HT-29 (cell line): ENCODE measurements around the gene ZFC3H1. TPM values are rescaled to one million over a fixed set of nuclear protein-coding genes. Genes with fewer than 3 reads are reported as not detected.
A peak's percentile ranks its signal among the peaks of the same experiment; 100 is the strongest.

Experiments used
- DNase-seq: peaks from one replicate; pipeline ENCODE4 v3.0.0-alpha.2; 2015; ENCODE audit warnings: low spot score
- total RNA-seq: library from RNA; depleted of rRNA; stranded (reverse); fragments of >200 nt; shearing (Covaris generic); gene quantifications from 2 replicates; pipeline ENCODE4 v1.2.3, GENCODE V29; 2014

Gene ZFC3H1
- total RNA-seq, 1 experiment from 2014 or later: 12.8 TPM

- no peak for DNase-seq
Measured at GRCh38 chr12:71671816-71672215, 8.2 kb upstream of the ZFC3H1 start.

- no peak for DNase-seq
Measured at GRCh38 chr12:71671311-71671710, 7.7 kb upstream of the ZFC3H1 start.

- DNase-seq: no peak
Measured at GRCh38 chr12:71666259-71666658, 2.6 kb upstream of the ZFC3H1 start.

- DNase-seq: peak; percentile 38
Measured at GRCh38 chr12:71665090-71665463, 1.4 kb upstream of the ZFC3H1 start.

GRCh38 chr12:71664411-71665089 lies 902 bp upstream of the ZFC3H1 start:
- DNase-seq: no peak

- DNase-seq: peak; percentile 72
Measured at GRCh38 chr12:71662849-71663560, 643 bp downstream of the ZFC3H1 start.

- no peak for DNase-seq
Measured at GRCh38 chr12:71661977-71662530, 1.6 kb downstream of the ZFC3H1 start.

- DNase-seq: no peak
Measured at GRCh38 chr12:71656740-71657139, 6.9 kb downstream of the ZFC3H1 start.

- DNase-seq: no peak
Measured at GRCh38 chr12:71655907-71656306, 7.7 kb downstream of the ZFC3H1 start.

- DNase-seq: no peak
Measured at GRCh38 chr12:71655495-71655894, 8.2 kb downstream of the ZFC3H1 start.

GRCh38 chr12:71654200-71654599 lies 9.4 kb downstream of the ZFC3H1 start:
- no peak for DNase-seq

GRCh38 chr12:71653137-71653536 lies 10.5 kb downstream of the ZFC3H1 start:
- DNase-seq: no peak

GRCh38 chr12:71652656-71653055 lies 11.0 kb downstream of the ZFC3H1 start:
- DNase-seq: no peak

GRCh38 chr12:71649401-71649800 lies 14.2 kb downstream of the ZFC3H1 start:
- DNase-seq: no peak

- no peak for DNase-seq
Measured at GRCh38 chr12:71648537-71648936, 15.1 kb downstream of the ZFC3H1 start.

GRCh38 chr12:71646512-71646911 lies 17.1 kb downstream of the ZFC3H1 start:
- DNase-seq: no peak

- DNase-seq: no peak
Measured at GRCh38 chr12:71645268-71645667, 18.4 kb downstream of the ZFC3H1 start.

GRCh38 chr12:71642264-71642663 lies 21.4 kb downstream of the ZFC3H1 start:
- DNase-seq: no peak

GRCh38 chr12:71641390-71641789 lies 22.3 kb downstream of the ZFC3H1 start:
- DNase-seq: no peak

GRCh38 chr12:71640316-71640715 lies 23.3 kb downstream of the ZFC3H1 start:
- DNase-seq: no peak

- DNase-seq: no peak
Measured at GRCh38 chr12:71639341-71639760, 24.3 kb downstream of the ZFC3H1 start.

- DNase-seq: no peak
Measured at GRCh38 chr12:71638499-71638898, 25.1 kb downstream of the ZFC3H1 start.

- DNase-seq: peak; percentile 79
Measured at GRCh38 chr12:71636704-71637115, 26.9 kb downstream of the ZFC3H1 start.
